Dendritic cell treated with granulocyte-macrophage colony-stimulating factor and Interleukin-4, amounts not matched to agents 40 ng/mL and 50 ng/mL, for 4 days (primary cell): Measurements from ENCODE around the gene KLC4.

Experiments
- H3K27ac Mint-ChIP-seq: one replicate; pipeline ENCODE4 v1.8.0; 2022; ENCODE audit warnings: mild to moderate bottlenecking, mixed read lengths
- H3K27me3 Mint-ChIP-seq: one replicate; pipeline ENCODE4 v1.8.0; 2022; ENCODE audit warnings: mild to moderate bottlenecking, mixed read lengths
- H3K36me3 Mint-ChIP-seq: one replicate; pipeline ENCODE4 v1.8.0; 2022; ENCODE audit warnings: low read depth, mixed read lengths
- H3K4me1 Mint-ChIP-seq: one replicate; pipeline ENCODE4 v1.8.0; 2022; ENCODE audit warnings: low read depth, mixed read lengths
- H3K4me3 Mint-ChIP-seq: one replicate; pipeline ENCODE4 v1.8.0; 2022; ENCODE audit warnings: mild to moderate bottlenecking, moderate library complexity, mixed read lengths
- H3K9me3 Mint-ChIP-seq: one replicate; pipeline ENCODE4 v1.8.0; 2022; ENCODE audit warnings: mixed read lengths
- intact Hi-C: fragments of 100-400 bp; cut with micrococcal nuclease; formaldehyde crosslinking; loops from one replicate; pipeline ENCODE4 v1.15.0; 2022

Gene KLC4

GRCh38 chr6:43086022-43086658, 26.7 kb downstream of the KLC4 start:
- Mint-ChIP-seq H3K9me3 (no peaks in the 10 kb centered on the region), H3K4me1 (no peaks in the 10 kb centered on the region), H3K4me3 (no peak overlapping the region), H3K36me3 (no peaks in the 10 kb centered on the region), H3K27ac (no peak overlapping the region), H3K27me3 (no peaks in the 10 kb centered on the region)
- intact Hi-C loops = no loop called here

- intact Hi-C loops = no loop called here
- no peak overlapping the region for H3K27ac Mint-ChIP-seq
- no peaks in the 10 kb centered on the region for H3K27me3 Mint-ChIP-seq
- no peak overlapping the region for H3K4me3 Mint-ChIP-seq
- no peaks in the 10 kb centered on the region for H3K36me3 Mint-ChIP-seq
- H3K4me1 Mint-ChIP-seq = peaks cover 6% of the 10 kb centered on the region
- H3K9me3 Mint-ChIP-seq = no peaks in the 10 kb centered on the region
Observed at GRCh38 chr6:43088654-43089056, 29.2 kb downstream of the KLC4 start.

- intact Hi-C loops = no loop called here
- Mint-ChIP-seq H3K27me3 (no peaks in the 10 kb centered on the region), H3K4me3 (no peak overlapping the region), H3K27ac (no peak overlapping the region), H3K36me3 (no peaks in the 10 kb centered on the region), H3K9me3 (no peaks in the 10 kb centered on the region), H3K4me1 (peaks cover 6% of the 10 kb centered on the region)
Observed at GRCh38 chr6:43089467-43089866, 30.0 kb downstream of the KLC4 start.

- Mint-ChIP-seq H3K36me3 (no peaks in the 10 kb centered on the region), H3K27me3 (no peaks in the 10 kb centered on the region), H3K9me3 (no peaks in the 10 kb centered on the region), H3K4me1 (peaks cover 6% of the 10 kb centered on the region), H3K4me3 (no peak overlapping the region), H3K27ac (no peak overlapping the region)
- intact Hi-C loops = no loop called here
Observed at GRCh38 chr6:43089874-43090558, 30.6 kb downstream of the KLC4 start.

GRCh38 chr6:43090559-43090956, 31.1 kb downstream of the KLC4 start:
- no peak overlapping the region for H3K4me3 Mint-ChIP-seq

GRCh38 chr6:43091020-43091419, 31.6 kb downstream of the KLC4 start:
- H3K4me1 Mint-ChIP-seq = peaks cover 13% of the 10 kb centered on the region
- H3K27ac Mint-ChIP-seq = no peak overlapping the region
- intact Hi-C loops = no loop called here
- no peak overlapping the region for H3K4me3 Mint-ChIP-seq
- no peaks in the 10 kb centered on the region for H3K36me3 Mint-ChIP-seq
- no peaks in the 10 kb centered on the region for H3K27me3 Mint-ChIP-seq
- no peaks in the 10 kb centered on the region for H3K9me3 Mint-ChIP-seq

More at GRCh38 chr6:43090559-43090956, 31.1 kb downstream of the KLC4 start:
- intact Hi-C loops = no loop called here
- no peak overlapping the region for H3K27ac Mint-ChIP-seq
- no peaks in the 10 kb centered on the region for H3K9me3 Mint-ChIP-seq
- no peaks in the 10 kb centered on the region for H3K27me3 Mint-ChIP-seq
- no peaks in the 10 kb centered on the region for H3K36me3 Mint-ChIP-seq
- H3K4me1 Mint-ChIP-seq = peaks cover 8% of the 10 kb centered on the region

GRCh38 chr6:43091436-43091991, 32.1 kb downstream of the KLC4 start:
- Mint-ChIP-seq H3K27ac (no peak overlapping the region), H3K4me3 (no peak overlapping the region), H3K9me3 (no peaks in the 10 kb centered on the region), H3K36me3 (no peaks in the 10 kb centered on the region), H3K27me3 (no peaks in the 10 kb centered on the region), H3K4me1 (peaks cover 14% of the 10 kb centered on the region)
- intact Hi-C loops = no loop called here

GRCh38 chr6:43092635-43093034, 33.2 kb downstream of the KLC4 start:
- no peaks in the 10 kb centered on the region for H3K27me3 Mint-ChIP-seq
- no peaks in the 10 kb centered on the region for H3K36me3 Mint-ChIP-seq

GRCh38 chr6:43093436-43094289, 34.2 kb downstream of the KLC4 start:
- H3K9me3 Mint-ChIP-seq = no peaks in the 10 kb centered on the region
- no peak overlapping the region for H3K27ac Mint-ChIP-seq
- peaks cover 14% of the 10 kb centered on the region for H3K4me1 Mint-ChIP-seq
- H3K27me3 Mint-ChIP-seq = no peaks in the 10 kb centered on the region
- H3K36me3 Mint-ChIP-seq = no peaks in the 10 kb centered on the region
- H3K4me3 Mint-ChIP-seq = peak overlapping the region; percentile 13
- intact Hi-C loops = no loop called here

More at GRCh38 chr6:43092635-43093034, 33.2 kb downstream of the KLC4 start:
- Mint-ChIP-seq H3K9me3 (no peaks in the 10 kb centered on the region), H3K4me1 (peaks cover 14% of the 10 kb centered on the region), H3K27ac (no peak overlapping the region), H3K4me3 (no peak overlapping the region)
- intact Hi-C loops = no loop called here

GRCh38 chr6:43095939-43096338, 36.5 kb downstream of the KLC4 start:
- Mint-ChIP-seq H3K36me3 (no peaks in the 10 kb centered on the region), H3K4me3 (no peak overlapping the region)

GRCh38 chr6:43096451-43097097, 37.1 kb downstream of the KLC4 start:
- Mint-ChIP-seq H3K36me3 (no peaks in the 10 kb centered on the region), H3K9me3 (no peaks in the 10 kb centered on the region), H3K27me3 (no peaks in the 10 kb centered on the region), H3K4me1 (peaks cover 14% of the 10 kb centered on the region), H3K27ac (no peak overlapping the region), H3K4me3 (no peak overlapping the region)
- intact Hi-C loops = no loop called here

More at GRCh38 chr6:43095939-43096338, 36.5 kb downstream of the KLC4 start:
- Mint-ChIP-seq H3K9me3 (no peaks in the 10 kb centered on the region), H3K4me1 (peaks cover 14% of the 10 kb centered on the region), H3K27me3 (no peaks in the 10 kb centered on the region), H3K27ac (no peak overlapping the region)
- intact Hi-C loops = no loop called here

- intact Hi-C loops = no loop called here
- H3K4me1 Mint-ChIP-seq = peaks cover 14% of the 10 kb centered on the region
- H3K36me3 Mint-ChIP-seq = no peaks in the 10 kb centered on the region
- H3K9me3 Mint-ChIP-seq = no peaks in the 10 kb centered on the region
- H3K27ac Mint-ChIP-seq = no peak overlapping the region
- H3K27me3 Mint-ChIP-seq = no peaks in the 10 kb centered on the region
- no peak overlapping the region for H3K4me3 Mint-ChIP-seq
Observed at GRCh38 chr6:43097098-43097489, 37.7 kb downstream of the KLC4 start.

- H3K27ac Mint-ChIP-seq = no peak overlapping the region
- H3K4me3 Mint-ChIP-seq = no peak overlapping the region
- no peaks in the 10 kb centered on the region for H3K27me3 Mint-ChIP-seq
- intact Hi-C loops = no loop called here
- peaks cover 14% of the 10 kb centered on the region for H3K4me1 Mint-ChIP-seq
- no peaks in the 10 kb centered on the region for H3K36me3 Mint-ChIP-seq
- no peaks in the 10 kb centered on the region for H3K9me3 Mint-ChIP-seq
Observed at GRCh38 chr6:43097502-43097901, 38.1 kb downstream of the KLC4 start.
